GM10248 (cell line): Measurements from ENCODE around the gene TREM2.
A peak's percentile ranks its signal among the peaks of the same experiment; 100 is the strongest.
"Not testable (repeated sequence)": the region's sequence is repeated elsewhere in the genome, so short reads cannot be mapped to it uniquely, and the experiment has no call there.

Source experiments
- CTCF ChIA-PET: fragments of 300-600 bp; sonication (Branson Sonifier 250); formaldehyde crosslinking; extraction: SDS; loops from one replicate; lab custom pipeline; 2021; ENCODE audit warnings: antibody characterized with exemption; lab: Yijun Ruan, JAX
- POLR2A ChIA-PET: fragments of 350-650 bp; sonication (Branson Sonifier 250); formaldehyde crosslinking; extraction: SDS; loops from one replicate; lab custom pipeline; 2020; ENCODE audit warnings: antibody characterized with exemption; lab: Yijun Ruan, JAX
- DNase-seq: peaks from one replicate; pipeline ENCODE4 v3.0.0; 2012; ENCODE audit errors: extremely low spot score
- CTCF ChIP-seq: IDR thresholded peaks from 2 replicates; pipeline ENCODE4 v1.5.1; 2012; ENCODE audit warnings: mild to moderate bottlenecking, low read depth; ENCODE audit errors: extremely low read depth, missing control alignments, control extremely low read depth

The TREM2 gene

GRCh38 chr6:41193171-41193734 is 30.3 kb upstream of the TREM2 start:
- CTCF ChIA-PET, result no interaction called here
- POLR2A ChIA-PET, result no interaction called here
- DNase-seq, result no peak
- no peak for TF ChIP-seq CTCF

- TF ChIP-seq CTCF, result peak; percentile 54
- DNase-seq, result peak; percentile 62
- POLR2A ChIA-PET, result no interaction called here
- CTCF ChIA-PET, result interaction anchor here (0.7 to 4.7 kb wide), 13 partner anchors 9 to 163 kb away, joined by 3 to 24 read pairs (median 3); partner anchors contain the start of gene TREML2
Measured at GRCh38 chr6:41191569-41191968, 28.7 kb upstream of the TREM2 start.

GRCh38 chr6:41190791-41191190 is 27.9 kb upstream of the TREM2 start:
- no peak for TF ChIP-seq CTCF
- ChIA-PET CTCF (interaction anchor here (0.7 to 4.7 kb wide), 5 partner anchors 9 to 62 kb away, joined by 3 to 24 read pairs (median 4); partner anchors contain the start of gene TREML2), POLR2A (no interaction called here)
- DNase-seq, result no peak

- POLR2A ChIA-PET, result no interaction called here
- TF ChIP-seq CTCF, result no peak
- CTCF ChIA-PET, result interaction anchor here (0.7 to 4.7 kb wide), 4 partner anchors 8 to 130 kb away, joined by 3 to 24 read pairs (median 6); partner anchors contain the start of gene TREML2
Measured at GRCh38 chr6:41189967-41190366, 27.1 kb upstream of the TREM2 start.

GRCh38 chr6:41189046-41189445 is 26.1 kb upstream of the TREM2 start:
- CTCF ChIA-PET, result interaction anchor here (1.2 to 4.7 kb wide), 3 partner anchors 7 to 131 kb away, joined by 3 to 24 read pairs (median 9); partner anchors contain the start of gene TREML2
- DNase-seq, POLR2A ChIA-PET: not testable (repeated sequence)

More at GRCh38 chr6:41189967-41190366, 27.1 kb upstream of the TREM2 start:
- DNase-seq, result no peak

- CTCF ChIA-PET, result interaction anchor here (0.9 to 4.7 kb wide), 5 partner anchors 6 to 180 kb away, joined by 3 to 24 read pairs (median 4); partner anchors contain the start of gene TREML2
- no peak for TF ChIP-seq CTCF
- no peak for DNase-seq
- POLR2A ChIA-PET, result no interaction called here
Measured at GRCh38 chr6:41187924-41188886, 25.3 kb upstream of the TREM2 start.
